Measurements from ENCODE around the gene FRMD8. TPM values are rescaled to one million over a fixed set of nuclear protein-coding genes. Genes with fewer than 3 reads are reported as not detected.

Gene FRMD8
- total RNA-seq, 4 donors from 2014 or later, result 30.4 to 37.3 (median 34.7) TPM

GRCh38 chr11:65429724-65430405 lies 43.4 kb downstream of the FRMD8 start:
- no peak for DNase-seq (ENCODE audit: extremely low spot score)
- Histone ChIP-seq H3K27ac (replicated peaks in 1 of 4) (peak overlapping the region; percentile 97 to 99 (median 99)), H3K27me3 (no peaks in the 10 kb centered on the region), H3K9me3 (no peaks in the 10 kb centered on the region), H3K4me3 (peak overlapping the region; percentile 71 to 81 (median 74)), H3K36me3 (peaks cover 24 to 85% (median 35%) of the 10 kb centered on the region in 4 donors), H3K4me1 (peaks cover 63 to 86% (median 84%) of the 10 kb centered on the region in 4 donors)
- intact Hi-C loops (cut with DNase I), result no loop called here
- 4% methylated on average over 9 of the region's 9 CpGs for WGBS
- TF ChIP-seq CTCF (IDR thresholded peaks at IDR 0.05) (no peak), POLR2A (IDR thresholded peaks at IDR 0.05; ENCODE audit: low read depth) (peak; percentile 40), POLR2AphosphoS5 (IDR thresholded peaks at IDR 0.05) (peak in 1 of 2 donors; percentile 65)

- Histone ChIP-seq H3K36me3 (peaks cover 28 to 85% (median 38%) of the 10 kb centered on the region in 4 donors), H3K4me3 (peak overlapping the region; percentile 71 to 81 (median 74))
Measured at GRCh38 chr11:65430406-65431217, 44.2 kb downstream of the FRMD8 start.

GRCh38 chr11:65431451-65432099 lies 45.1 kb downstream of the FRMD8 start:
- H3K27me3 ChIP-seq, result no peaks in the 10 kb centered on the region
- no peaks in the 10 kb centered on the region for H3K9me3 ChIP-seq
- H3K36me3 ChIP-seq, result peaks cover 32 to 85% (median 42%) of the 10 kb centered on the region in 4 donors
- H3K4me1 ChIP-seq, result peaks cover 80 to 100% (median 100%) of the 10 kb centered on the region in 4 donors
- peak overlapping the region; percentile 71 to 81 (median 74) for H3K4me3 ChIP-seq
- DNase-seq (ENCODE audit: extremely low spot score), result no peak
- 42% methylated on average over 4 of the region's 4 CpGs for WGBS
- intact Hi-C loops (cut with DNase I), result no loop called here
- H3K27ac ChIP-seq (replicated peaks in 1 of 4), result peak overlapping the region; percentile 97 to 99 (median 99)
- TF ChIP-seq POLR2A (IDR thresholded peaks at IDR 0.05; ENCODE audit: low read depth) (peak; percentile 18), EP300 (IDR thresholded peaks at IDR 0.05) (no peak), POLR2AphosphoS5 (IDR thresholded peaks at IDR 0.05) (peak in 1 of 2 donors; percentile 33)

More at GRCh38 chr11:65430406-65431217, 44.2 kb downstream of the FRMD8 start:
- DNase-seq (ENCODE audit: extremely low spot score), result no peak
- Histone ChIP-seq H3K27me3 (no peaks in the 10 kb centered on the region), H3K4me1 (peaks cover 70 to 93% (median 91%) of the 10 kb centered on the region in 4 donors), H3K9me3 (no peaks in the 10 kb centered on the region), H3K27ac (replicated peaks in 1 of 4) (peak overlapping the region; percentile 97 to 99 (median 99))
- intact Hi-C loops (cut with DNase I), result no loop called here
- TF ChIP-seq CTCF (IDR thresholded peaks at IDR 0.05) (no peak), POLR2AphosphoS5 (IDR thresholded peaks at IDR 0.05) (no peak), POLR2A (IDR thresholded peaks at IDR 0.05; ENCODE audit: low read depth) (no peak), EP300 (IDR thresholded peaks at IDR 0.05) (no peak)
- WGBS, result 20% methylated on average over 6 of the region's 6 CpGs

- Histone ChIP-seq H3K4me1 (peaks cover 76 to 99% (median 98%) of the 10 kb centered on the region in 4 donors), H3K27ac (replicated peaks in 1 of 4) (peak overlapping the region; percentile 56 to 99 (median 98)), H3K9me3 (no peaks in the 10 kb centered on the region), H3K4me3 (peak overlapping the region in 3 of 4 donors; percentile 2 to 71 (median 22)), H3K27me3 (no peaks in the 10 kb centered on the region), H3K36me3 (peaks cover 26 to 85% (median 40%) of the 10 kb centered on the region in 4 donors)
- TF ChIP-seq POLR2AphosphoS5 (IDR thresholded peaks at IDR 0.05) (no peak), POLR2A (IDR thresholded peaks at IDR 0.05; ENCODE audit: low read depth) (no peak)
- DNase-seq (ENCODE audit: extremely low spot score), result no peak
- intact Hi-C loops (cut with DNase I), result no loop called here
- 66% methylated on average over 2 of the region's 2 CpGs for WGBS
Measured at GRCh38 chr11:65432100-65432650, 45.7 kb downstream of the FRMD8 start.
